Mucosa of rectum (tissue), 2 donors: ENCODE results near the gene PPEF2.

Source experiments
- H3K27ac ChIP-seq, 2 donors: one replicate each; pipeline ENCODE4 v1.7.0; 2013; ENCODE audit warnings: inconsistent platforms in 2 of 2, low read depth in 2 of 2, low read length in 2 of 2
- H3K27me3 ChIP-seq, 2 donors: one replicate each; pipeline ENCODE4 v1.7.0; 2013; ENCODE audit warnings: low read length in 2 of 2; ENCODE audit not compliant: control insufficient read depth in 2 of 2, insufficient read depth in 2 of 2
- H3K36me3 ChIP-seq, 2 donors: one replicate each; pipeline ENCODE4 v1.7.0; 2013; ENCODE audit warnings: low read length in 2 of 2; ENCODE audit not compliant: control insufficient read depth in 2 of 2, insufficient read depth in 2 of 2
- H3K4me1 ChIP-seq, 2 donors: one replicate each; pipeline ENCODE4 v1.7.0; 2013; ENCODE audit warnings: low read length in 2 of 2, mild to moderate bottlenecking in 1 of 2; ENCODE audit not compliant: control insufficient read depth in 2 of 2, insufficient read depth in 2 of 2
- H3K4me3 ChIP-seq, 2 donors: one replicate each; pipeline ENCODE4 v1.7.0; 2013; ENCODE audit warnings: low read length in 2 of 2
- H3K9ac ChIP-seq, 2 donors: one replicate each; pipeline ENCODE4 v1.7.0; 2013; ENCODE audit warnings: low read length in 2 of 2, low read depth in 1 of 2, mild to moderate bottlenecking in 1 of 2
- H3K9me3 ChIP-seq, 2 donors: one replicate each; pipeline ENCODE4 v1.7.0; 2013; ENCODE audit warnings: low read length in 2 of 2; ENCODE audit not compliant: control insufficient read depth in 2 of 2
- donor health status: healthy.
- donor health status: Normal muscosa, but diverticular disease.

The PPEF2 gene

DNA sequence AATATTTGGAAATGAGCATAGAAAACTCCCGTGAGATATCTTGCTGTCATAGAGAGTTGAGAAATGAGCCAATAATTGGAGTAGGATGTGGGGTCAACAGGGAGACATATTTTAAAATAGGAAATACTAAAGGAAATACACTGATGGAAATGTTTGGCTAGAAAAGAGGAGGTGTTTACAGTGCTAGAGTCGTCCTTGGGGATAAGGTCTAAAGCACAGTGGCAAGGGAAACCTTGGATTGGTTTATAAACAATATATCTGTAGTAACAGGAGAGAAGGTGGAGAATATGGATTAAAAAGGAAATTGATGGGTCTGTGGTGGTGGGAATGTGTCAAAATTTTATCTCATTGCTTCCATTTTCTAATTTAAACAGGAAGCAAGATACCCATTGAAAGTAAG lies 82.1 kb downstream of the PPEF2 start:
- Histone ChIP-seq H3K9ac (no peak overlapping the region), H3K27me3 (no peaks in the 10 kb centered on the region), H3K27ac (no peak overlapping the region), H3K36me3 (peaks cover 2 to 5% of the 10 kb centered on the region in 2 donors), H3K9me3 (no peaks in the 10 kb centered on the region), H3K4me1 (no peaks in the 10 kb centered on the region), H3K4me3 (no peak overlapping the region)

DNA sequence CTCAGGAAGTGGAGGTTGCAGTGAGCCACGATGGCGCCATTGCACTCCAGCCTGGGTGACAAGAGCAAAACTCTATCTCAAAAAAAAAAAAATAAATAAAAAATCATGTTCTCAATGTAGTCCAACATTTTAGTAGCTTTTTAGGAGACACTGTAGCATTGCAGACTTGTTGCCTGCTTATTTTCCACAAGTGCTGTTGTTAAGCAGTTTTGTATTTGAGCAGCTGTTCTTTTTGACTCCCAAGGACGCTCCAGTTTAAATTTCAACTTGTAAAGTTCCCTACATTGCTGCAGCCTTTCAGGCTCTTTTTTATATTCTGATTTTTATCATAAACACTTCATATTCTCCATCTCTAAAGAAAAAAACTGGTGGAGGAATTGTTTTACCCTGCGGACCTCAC lies 83.1 kb downstream of the PPEF2 start:
- peaks cover 11 to 15% of the 10 kb centered on the region in 2 donors for H3K36me3 ChIP-seq
- H3K27me3 ChIP-seq = no peaks in the 10 kb centered on the region
- no peaks in the 10 kb centered on the region for H3K9me3 ChIP-seq
- no peaks in the 10 kb centered on the region for H3K4me1 ChIP-seq
- no peak overlapping the region for H3K4me3 ChIP-seq
- H3K9ac ChIP-seq = no peak overlapping the region
- H3K27ac ChIP-seq = no peak overlapping the region

DNA sequence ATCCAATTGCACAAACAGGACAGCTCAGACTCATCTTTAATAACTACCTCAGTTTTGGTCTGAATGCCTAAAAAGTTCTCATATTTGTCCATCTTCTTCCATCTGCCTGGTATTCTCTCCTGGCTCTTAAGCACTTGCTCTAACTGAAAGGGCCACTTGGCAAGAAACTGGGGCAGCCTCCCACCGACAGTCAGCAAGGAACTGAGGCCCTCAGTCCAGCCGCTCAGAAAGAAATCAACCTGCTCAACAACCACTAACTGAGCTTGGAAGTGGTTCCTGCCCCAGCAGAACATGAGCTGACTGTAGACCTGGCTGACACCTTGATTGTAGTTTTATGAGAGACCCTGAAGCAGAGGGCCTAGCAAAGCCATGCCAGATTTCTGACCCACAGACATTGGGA lies 84.4 kb downstream of the PPEF2 start:
- Histone ChIP-seq H3K27ac (no peak overlapping the region), H3K27me3 (no peaks in the 10 kb centered on the region), H3K4me3 (no peak overlapping the region)

More for the DNA sequence above, 84.4 kb downstream of the PPEF2 start:
- no peak overlapping the region for H3K9ac ChIP-seq
- peaks cover 22 to 23% of the 10 kb centered on the region in 2 donors for H3K36me3 ChIP-seq
- H3K4me1 ChIP-seq = no peaks in the 10 kb centered on the region
- H3K9me3 ChIP-seq = no peaks in the 10 kb centered on the region
